HG02973 (cell line): ENCODE measurements around the gene GTF3C1.

Experiments
- ATAC-seq: cut with Tn5 transposase; IDR thresholded peaks from one replicate; pipeline ENCODE4 v1.9.1; 2021; ENCODE audit warnings: moderate library complexity; ENCODE audit not compliant: unreplicated experiment

The GTF3C1 gene

DNA sequence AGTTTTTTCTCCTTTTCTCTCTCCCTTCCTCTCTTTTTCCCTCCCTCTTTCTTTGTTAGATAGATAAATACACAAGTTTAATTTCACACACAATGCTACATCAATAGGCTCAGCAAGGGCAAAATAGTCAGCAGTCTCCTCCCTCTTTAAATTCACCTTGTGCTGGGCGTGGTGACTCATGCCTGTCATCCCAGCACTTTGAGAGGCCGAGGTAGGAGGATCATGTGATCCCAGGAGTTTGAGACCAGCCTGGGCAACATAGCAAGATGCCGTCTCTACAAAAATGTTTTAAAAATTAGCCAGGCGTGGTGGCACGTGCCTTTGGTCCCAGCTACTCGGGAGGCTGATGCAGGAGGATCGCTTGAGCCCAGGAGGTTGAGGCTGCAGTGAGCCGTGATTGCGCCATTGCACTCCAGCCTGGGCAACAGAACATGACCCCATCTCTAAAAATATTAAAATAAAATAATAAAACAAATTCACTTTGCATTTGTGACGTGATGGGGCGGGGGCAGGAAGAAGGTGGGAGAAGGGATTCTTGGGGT lies 120.3 kb downstream of the GTF3C1 start:
- no peak for ATAC-seq

- ATAC-seq = no peak
Measured at GRCh38 chr16:27428026-27428785, 121.5 kb downstream of the GTF3C1 start.

- no peak for ATAC-seq
Measured at GRCh38 chr16:27427538-27427937, 122.2 kb downstream of the GTF3C1 start.

DNA sequence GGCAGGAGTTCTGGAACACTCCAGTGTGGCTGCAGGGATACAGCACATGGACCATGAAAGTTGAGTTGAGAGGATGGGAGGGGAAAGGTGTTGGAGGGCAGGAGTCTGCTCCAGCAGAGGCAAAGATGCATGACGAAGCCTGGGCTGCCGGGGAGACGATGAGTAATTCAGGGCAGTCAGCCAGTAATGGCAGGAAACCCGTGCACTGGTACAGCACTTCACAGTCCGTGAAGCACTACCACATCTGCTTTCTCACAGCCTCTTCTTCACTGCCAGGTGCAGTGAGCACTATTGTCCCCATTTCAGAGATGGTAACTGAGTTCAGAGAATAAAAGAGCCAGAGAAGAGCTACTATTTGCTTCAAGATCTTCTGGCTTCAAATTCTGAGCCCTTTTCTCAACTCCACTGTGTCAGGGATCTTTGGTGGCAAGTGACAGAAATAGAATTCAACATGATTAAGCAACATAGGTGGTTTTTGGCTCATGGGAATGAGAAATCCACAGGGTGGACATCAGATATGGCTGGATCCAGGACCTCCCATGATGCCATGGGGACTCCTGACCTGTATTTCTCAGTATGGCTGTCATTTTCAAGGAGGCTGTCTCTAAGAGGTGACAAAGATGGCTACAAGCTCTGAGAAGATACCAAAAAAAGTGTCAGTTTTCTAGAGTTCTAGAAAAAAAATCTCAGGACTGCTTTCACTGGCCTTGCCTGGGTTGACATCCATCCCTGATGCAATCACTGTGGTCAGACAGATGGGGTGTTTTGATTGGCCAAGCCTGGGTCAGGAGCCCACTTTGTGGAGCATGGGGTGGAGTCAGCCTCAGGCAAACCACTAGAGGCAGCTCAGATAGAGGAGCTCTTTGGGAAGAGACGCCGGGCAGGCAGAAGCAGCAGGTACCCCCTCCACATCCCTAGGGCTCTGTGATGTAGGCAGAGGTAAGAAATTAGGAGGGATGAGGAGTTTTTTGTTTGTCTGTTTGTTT lies 123.0 kb downstream of the GTF3C1 start:
- peak; percentile 62 for ATAC-seq

DNA sequence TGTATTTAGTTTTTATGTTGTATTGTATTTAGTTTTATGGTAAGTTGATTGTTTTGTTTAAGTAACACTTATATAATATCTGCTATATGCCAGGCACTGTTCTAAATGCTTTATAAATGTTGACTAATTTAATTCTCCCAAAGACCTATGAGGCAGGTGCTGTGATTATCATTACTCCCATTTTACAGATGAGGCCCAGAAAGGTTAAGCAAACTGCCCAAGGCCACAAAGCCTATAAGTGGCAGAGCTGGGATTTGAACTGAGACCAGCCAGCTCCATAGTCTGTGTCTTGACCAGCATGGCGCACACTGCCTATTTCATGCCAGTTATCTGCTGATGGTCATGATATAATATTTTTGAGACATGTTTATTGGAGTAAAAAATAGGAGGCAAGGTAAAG lies 123.8 kb downstream of the GTF3C1 start:
- no peak for ATAC-seq

GRCh38 chr16:27424772-27425498 lies 124.8 kb downstream of the GTF3C1 start:
- ATAC-seq = no peak

DNA sequence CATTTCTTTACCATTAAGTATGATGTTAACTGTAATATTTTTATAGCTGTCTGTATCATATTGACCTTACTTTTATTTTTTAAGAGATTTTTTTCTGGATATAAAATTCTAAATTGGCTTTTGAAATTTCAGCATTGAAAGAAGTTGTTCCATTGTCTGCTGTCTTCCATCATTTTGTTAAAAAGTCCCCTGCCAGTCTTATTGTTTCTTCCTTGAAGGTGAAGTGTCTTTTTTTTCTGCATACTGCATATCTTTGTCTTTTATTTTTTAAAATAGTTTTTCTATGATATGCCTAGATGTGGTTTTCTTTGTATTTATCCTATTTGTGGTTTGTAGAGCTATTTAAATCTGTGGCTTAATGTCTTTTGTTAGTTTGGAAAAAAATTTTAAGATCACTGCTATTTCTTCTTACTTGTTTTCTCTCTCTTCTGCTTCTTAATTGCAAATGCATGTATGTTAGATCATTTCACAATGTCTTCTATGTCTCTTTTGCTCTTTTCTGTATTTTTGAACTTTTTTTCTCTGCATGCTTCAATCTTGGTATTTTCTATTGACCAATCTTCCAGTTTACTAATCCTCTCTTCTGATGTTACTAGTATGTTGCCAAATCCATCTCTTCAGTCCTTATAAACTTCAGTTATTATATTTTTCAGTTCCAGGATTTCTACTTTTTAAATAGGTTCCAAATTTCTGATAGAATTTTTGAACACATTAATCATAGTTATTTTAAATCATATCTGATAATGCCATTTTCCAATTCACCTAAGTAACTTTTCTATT lies 127.6 kb downstream of the GTF3C1 start:
- ATAC-seq = no peak

GRCh38 chr16:27417047-27417671 lies 132.6 kb downstream of the GTF3C1 start:
- no peak for ATAC-seq

- ATAC-seq = no peak
Measured at GRCh38 chr16:27414788-27415431, 134.8 kb downstream of the GTF3C1 start.

GRCh38 chr16:27413956-27414355 lies 135.8 kb downstream of the GTF3C1 start:
- ATAC-seq = no peak

GRCh38 chr16:27410761-27411160 lies 139.0 kb downstream of the GTF3C1 start:
- no peak for ATAC-seq
